DOHH2 (cell line): Measurements from ENCODE around the gene CRYGN.

Experiments
- EZH2phosphoT487 ChIP-seq: fragments of 200-600 bp; sonication (generic); IDR thresholded peaks from 2 replicates; pipeline ENCODE4 v1.6.1; 2017; ENCODE audit warnings: borderline replicate concordance, mild to moderate bottlenecking, antibody characterized with exemption, low read length, moderate library complexity, mixed read lengths
- TF ChIP-seq, protein P1 (sequence below): fragments of 200-600 bp; sonication (generic); IDR thresholded peaks from one replicate; pipeline ENCODE4 v1.5.1; 2014; ENCODE audit warnings: antibody characterized with exemption, mild to moderate bottlenecking, low read depth, low read length; ENCODE audit not compliant: poor library complexity, severe bottlenecking

- TF ChIP-seq, protein P1, sequence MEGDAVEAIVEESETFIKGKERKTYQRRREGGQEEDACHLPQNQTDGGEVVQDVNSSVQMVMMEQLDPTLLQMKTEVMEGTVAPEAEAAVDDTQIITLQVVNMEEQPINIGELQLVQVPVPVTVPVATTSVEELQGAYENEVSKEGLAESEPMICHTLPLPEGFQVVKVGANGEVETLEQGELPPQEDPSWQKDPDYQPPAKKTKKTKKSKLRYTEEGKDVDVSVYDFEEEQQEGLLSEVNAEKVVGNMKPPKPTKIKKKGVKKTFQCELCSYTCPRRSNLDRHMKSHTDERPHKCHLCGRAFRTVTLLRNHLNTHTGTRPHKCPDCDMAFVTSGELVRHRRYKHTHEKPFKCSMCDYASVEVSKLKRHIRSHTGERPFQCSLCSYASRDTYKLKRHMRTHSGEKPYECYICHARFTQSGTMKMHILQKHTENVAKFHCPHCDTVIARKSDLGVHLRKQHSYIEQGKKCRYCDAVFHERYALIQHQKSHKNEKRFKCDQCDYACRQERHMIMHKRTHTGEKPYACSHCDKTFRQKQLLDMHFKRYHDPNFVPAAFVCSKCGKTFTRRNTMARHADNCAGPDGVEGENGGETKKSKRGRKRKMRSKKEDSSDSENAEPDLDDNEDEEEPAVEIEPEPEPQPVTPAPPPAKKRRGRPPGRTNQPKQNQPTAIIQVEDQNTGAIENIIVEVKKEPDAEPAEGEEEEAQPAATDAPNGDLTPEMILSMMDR = no peak
- no peak for TF ChIP-seq EZH2phosphoT487
These were observed 34.4 kb downstream of the CRYGN start for GRCh38 chr7:151405588-151405987.
